Measurements from ENCODE around the gene RENBP. TPM values are rescaled to one million over a fixed set of nuclear protein-coding genes. Genes with fewer than 3 reads are reported as not detected.

Gene RENBP
- total and polyA plus RNA-seq, 9 of the 15 experiments (the other 6 are each of a cell fraction or from before 2014, with no cell fraction given), result 0.07 to 14.8 (median 10.6) TPM; not detected in 1

- TF ChIP-seq ZNF766 (CRISPR knock-in tag; conservative IDR thresholded peaks at IDR 0.05) (no peak), CTCFL (IDR thresholded peaks at IDR 0.05; ENCODE audit: borderline replicate concordance, insufficient read depth, low read depth, low read length, poor library complexity, severe bottlenecking) (peak; percentile 90), SP1 (CRISPR knock-in tag; IDR thresholded peaks at IDR 0.05) (peak; percentile 49; the same call in 1 of the 2 replicates), ZBTB7A (IDR thresholded peaks at IDR 0.05; ENCODE audit: borderline replicate concordance, control insufficient read depth, low read depth, low read length) (peak; percentile 41; the same call in 1 of the 2 replicates), ZBTB11 (CRISPR knock-in tag; IDR thresholded peaks at IDR 0.05) (0 out of 6 replicates have a peak, but pooled peaks of 1 of the 3 experiments have one; percentile 39), ZNF668 (CRISPR knock-in tag; IDR thresholded peaks at IDR 0.05) (no peak), VEZF1 (CRISPR knock-in tag; IDR thresholded peaks at IDR 0.05) (peak; percentile 59), MAFK (IDR thresholded peaks at IDR 0.05; ENCODE audit: low read length) (peak; percentile 20; the same call in 1 of the 2 replicates), STAG1 (CRISPR knock-in tag; IDR thresholded peaks at IDR 0.05; ENCODE audit: borderline replicate concordance) (peak; percentile 87; the same call in 1 of the 2 replicates), PCBP1 (IDR thresholded peaks at IDR 0.05; ENCODE audit: low read depth, low read length, poor library complexity, severe bottlenecking) (peak; percentile 17), YY1 (IDR thresholded peaks at IDR 0.05; ENCODE audit: borderline replicate concordance in 1 of 3, control insufficient read depth in 1 of 3, extremely low read depth in 1 of 3, insufficient read depth in 3 of 3, insufficient read length in 1 of 3, insufficient replicate concordance in 2 of 3, low read depth in 1 of 3, low read length in 2 of 3) (peak in 1 of 3 experiments; percentile 47)
- TF ChIP-seq, protein P1, sequence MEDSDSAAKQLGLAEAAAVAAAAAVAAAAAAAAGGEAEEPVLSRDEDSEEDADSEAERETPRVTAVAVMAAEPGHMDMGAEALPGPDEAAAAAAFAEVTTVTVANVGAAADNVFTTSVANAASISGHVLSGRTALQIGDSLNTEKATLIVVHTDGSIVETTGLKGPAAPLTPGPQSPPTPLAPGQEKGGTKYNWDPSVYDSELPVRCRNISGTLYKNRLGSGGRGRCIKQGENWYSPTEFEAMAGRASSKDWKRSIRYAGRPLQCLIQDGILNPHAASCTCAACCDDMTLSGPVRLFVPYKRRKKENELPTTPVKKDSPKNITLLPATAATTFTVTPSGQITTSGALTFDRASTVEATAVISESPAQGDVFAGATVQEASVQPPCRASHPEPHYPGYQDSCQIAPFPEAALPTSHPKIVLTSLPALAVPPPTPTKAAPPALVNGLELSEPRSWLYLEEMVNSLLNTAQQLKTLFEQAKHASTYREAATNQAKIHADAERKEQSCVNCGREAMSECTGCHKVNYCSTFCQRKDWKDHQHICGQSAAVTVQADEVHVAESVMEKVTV (CRISPR knock-in tag; IDR thresholded peaks at IDR 0.05), result peak; percentile 57; the same call in 1 of the 2 replicates
- TF ChIP-seq, protein P2, sequence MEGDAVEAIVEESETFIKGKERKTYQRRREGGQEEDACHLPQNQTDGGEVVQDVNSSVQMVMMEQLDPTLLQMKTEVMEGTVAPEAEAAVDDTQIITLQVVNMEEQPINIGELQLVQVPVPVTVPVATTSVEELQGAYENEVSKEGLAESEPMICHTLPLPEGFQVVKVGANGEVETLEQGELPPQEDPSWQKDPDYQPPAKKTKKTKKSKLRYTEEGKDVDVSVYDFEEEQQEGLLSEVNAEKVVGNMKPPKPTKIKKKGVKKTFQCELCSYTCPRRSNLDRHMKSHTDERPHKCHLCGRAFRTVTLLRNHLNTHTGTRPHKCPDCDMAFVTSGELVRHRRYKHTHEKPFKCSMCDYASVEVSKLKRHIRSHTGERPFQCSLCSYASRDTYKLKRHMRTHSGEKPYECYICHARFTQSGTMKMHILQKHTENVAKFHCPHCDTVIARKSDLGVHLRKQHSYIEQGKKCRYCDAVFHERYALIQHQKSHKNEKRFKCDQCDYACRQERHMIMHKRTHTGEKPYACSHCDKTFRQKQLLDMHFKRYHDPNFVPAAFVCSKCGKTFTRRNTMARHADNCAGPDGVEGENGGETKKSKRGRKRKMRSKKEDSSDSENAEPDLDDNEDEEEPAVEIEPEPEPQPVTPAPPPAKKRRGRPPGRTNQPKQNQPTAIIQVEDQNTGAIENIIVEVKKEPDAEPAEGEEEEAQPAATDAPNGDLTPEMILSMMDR (IDR thresholded peaks at IDR 0.05 in 2 of 3, conservative IDR thresholded peaks at IDR 0.05 in 1 of 3; ENCODE audit: insufficient read depth in 2 of 3, low read depth in 1 of 3, low read length in 3 of 3), result peak; percentile 79 to 88 (median 84)
Measured at GRCh38 chrX:153953342-153953830, 8.9 kb upstream of the RENBP start (continued).
